D721Med (cell line): Measurements from ENCODE around the gene DCAF6.

Experiments
- DNase-seq: peaks from one replicate; pipeline ENCODE4 v3.0.0; 2011; ENCODE audit warnings: low spot score; ENCODE audit not compliant: insufficient read length
- FAIRE-seq: peaks from 2 replicates; lab custom pipeline; 2011; peaks lifted over from hg19 to GRCh38; lab: Jason Lieb, UNC
- CTCF ChIP-seq: IDR thresholded peaks from 2 replicates; pipeline ENCODE4 v1.5.1; 2012; ENCODE audit warnings: mild to moderate bottlenecking, control low read depth; ENCODE audit not compliant: insufficient read depth; ENCODE audit errors: missing control alignments

DCAF6 gene

GRCh38 chr1:168007691-168008090, 71.2 kb downstream of the DCAF6 start:
- DNase-seq = no peak
- TF ChIP-seq CTCF = no peak
- no peak for FAIRE-seq

- no peak for FAIRE-seq
- TF ChIP-seq CTCF = no peak
- no peak for DNase-seq
Observed at GRCh38 chr1:168008595-168008994, 72.1 kb downstream of the DCAF6 start.

GRCh38 chr1:168009322-168009721, 72.8 kb downstream of the DCAF6 start:
- no peak for FAIRE-seq
- TF ChIP-seq CTCF = no peak
- DNase-seq = no peak

GRCh38 chr1:168019407-168019806, 82.9 kb downstream of the DCAF6 start:
- DNase-seq (no peak), FAIRE-seq (no peak)
- no peak for TF ChIP-seq CTCF

GRCh38 chr1:168031198-168031597, 94.7 kb downstream of the DCAF6 start:
- TF ChIP-seq CTCF = no peak
- no peak for FAIRE-seq
- no peak for DNase-seq

- no peak for FAIRE-seq
- DNase-seq = no peak
- no peak for TF ChIP-seq CTCF
Observed at GRCh38 chr1:168031627-168032026, 95.1 kb downstream of the DCAF6 start.

- TF ChIP-seq CTCF = no peak
- no peak for FAIRE-seq
- no peak for DNase-seq
Observed at GRCh38 chr1:168032029-168032428, 95.5 kb downstream of the DCAF6 start.
